Activated CD4-positive, alpha-beta T cell treated with anti-CD3 and anti-CD28 coated beads for 24 hours (primary cell): Measurements from ENCODE around the gene HILPDA.
A peak's percentile ranks its signal among the peaks of the same experiment; 100 is the strongest.

Source experiments
- DNase-seq, 2 donors: peaks; one replicate each; pipeline ENCODE4 v3.0.0-alpha.2; 2020; ENCODE audit warnings: low read depth in 2 of 2

Gene HILPDA

GRCh38 chr7:128455543-128456254, at the start of gene HILPDA:
Gene HILPDA (plus strand): TSS chr7:128455878. CDS start chr7:128457269, 1,391 bp downstream.
- DNase-seq: peak; percentile 86 to 94

- no peak for DNase-seq
Measured at GRCh38 chr7:128406314-128407232, 49.1 kb upstream of the HILPDA start.

- DNase-seq: no peak
Measured at GRCh38 chr7:128407233-128407589, 48.5 kb upstream of the HILPDA start.

- no peak for DNase-seq
Measured at GRCh38 chr7:128407751-128408708, 47.6 kb upstream of the HILPDA start.

- no peak for DNase-seq
Measured at GRCh38 chr7:128408709-128409595, 46.7 kb upstream of the HILPDA start.

GRCh38 chr7:128409596-128410450, 45.9 kb upstream of the HILPDA start, which contains the start of gene IMPDH1:
Gene IMPDH1 (minus strand): TSS chr7:128409982. CDS start chr7:128409901, 81 bp downstream.
- peak; percentile 81 to 88 for DNase-seq

- no peak for DNase-seq
Measured at GRCh38 chr7:128410451-128410753, 45.3 kb upstream of the HILPDA start.

GRCh38 chr7:128415217-128415785, 40.4 kb upstream of the HILPDA start:
- no peak for DNase-seq

- no peak for DNase-seq
Measured at GRCh38 chr7:128417071-128417470, 38.6 kb upstream of the HILPDA start.

- DNase-seq: no peak
Measured at GRCh38 chr7:128419257-128419656, 36.4 kb upstream of the HILPDA start.

- no peak for DNase-seq
Measured at GRCh38 chr7:128420773-128421172, 34.9 kb upstream of the HILPDA start.

GRCh38 chr7:128421384-128421783, 34.3 kb upstream of the HILPDA start:
- DNase-seq: no peak

GRCh38 chr7:128422037-128422436, 33.6 kb upstream of the HILPDA start:
- no peak for DNase-seq

- no peak for DNase-seq
Measured at GRCh38 chr7:128422842-128423241, 32.8 kb upstream of the HILPDA start.

GRCh38 chr7:128424686-128425275, 30.9 kb upstream of the HILPDA start:
- no peak for DNase-seq

- peak; percentile 70 to 83 for DNase-seq
Measured at GRCh38 chr7:128425850-128426249, 29.8 kb upstream of the HILPDA start.

- DNase-seq: peak in 1 of 2 donors; percentile 27
Measured at GRCh38 chr7:128427289-128427891, 28.3 kb upstream of the HILPDA start.

- DNase-seq: no peak
Measured at GRCh38 chr7:128430207-128430606, 25.5 kb upstream of the HILPDA start.

- no peak for DNase-seq
Measured at GRCh38 chr7:128431221-128431620, 24.5 kb upstream of the HILPDA start.
